ENCODE data around the gene S100A9. TPM values are rescaled to one million over a fixed set of nuclear protein-coding genes. Genes with fewer than 3 reads are reported as not detected.

S100A9 gene
- total and polyA plus RNA-seq, 2 of the 4 experiments (the other 2 are of a cell fraction), result not detected

DNA sequence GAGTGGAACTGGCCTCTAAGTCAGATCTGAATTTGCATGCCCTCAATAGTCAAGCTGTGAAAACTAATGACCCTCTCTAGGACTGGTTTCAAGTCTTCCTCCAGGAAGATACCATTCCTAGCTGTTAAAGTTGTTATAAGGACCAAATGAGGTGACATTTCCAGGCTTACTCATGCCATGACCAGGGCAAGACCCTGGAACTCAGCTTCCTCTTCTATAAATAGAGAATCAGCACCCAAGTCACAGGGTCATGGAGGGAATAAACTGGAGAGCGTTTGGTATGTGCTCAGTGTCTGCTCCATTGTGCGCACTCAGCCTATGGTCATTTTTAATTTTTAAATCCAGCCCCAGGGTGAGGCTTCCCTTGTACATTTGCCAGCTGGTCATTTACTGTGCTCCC, 2.5 kb downstream of the S100A9 start:
- Histone ChIP-seq H3K4ac (ENCODE audit: low read depth, low read length) (no peak overlapping the region), H2AK9ac (replicated peaks; ENCODE audit: low read depth, low read length, poor library complexity) (no peak overlapping the region), H3K4me2 (ENCODE audit: low read depth, low read length) (no peak overlapping the region), H3K36me3 (ENCODE audit: control insufficient read depth, insufficient read depth, low read length) (no peaks in the 10 kb centered on the region), H3K9me3 (ENCODE audit: control insufficient read depth, insufficient read depth, low read length) (no peaks in the 10 kb centered on the region), H4K91ac (ENCODE audit: insufficient read depth, low read depth, low read length) (no peak overlapping the region), H3K23ac (ENCODE audit: low read depth, low read length) (no peak overlapping the region), H2AFZ (replicated peaks; ENCODE audit: low read length, poor library complexity) (no peak overlapping the region), H2BK120ac (ENCODE audit: low read depth, low read length) (no peak overlapping the region), H2BK5ac (ENCODE audit: low read depth, low read length, poor library complexity, severe bottlenecking) (no peak overlapping the region), H4K8ac (ENCODE audit: low read depth in 2 of 2, low read length in 2 of 2) (no peak overlapping the region), H3K9ac (ENCODE audit: low read depth, low read length) (no peak overlapping the region), H3K27me3 (ENCODE audit: control insufficient read depth, insufficient read depth, low read length) (peaks cover 15% of the 10 kb centered on the region), H3K14ac (replicated peaks; ENCODE audit: low read depth, low read length) (no peak overlapping the region), H3K4me3 (ENCODE audit: insufficient read depth, low read depth, low read length) (no peak overlapping the region), H2AK5ac (ENCODE audit: low read depth, low read length) (no peak overlapping the region), H3K9me1 (ENCODE audit: insufficient read depth, low read length) (no peaks in the 10 kb centered on the region), H4K5ac (ENCODE audit: low read depth, low read length) (no peak overlapping the region), H3K79me1 (ENCODE audit: low read depth in 1 of 2, low read length in 2 of 2) (no peaks in the 10 kb centered on the region), H2BK20ac (ENCODE audit: low read depth, low read length) (no peak overlapping the region), H3K56ac (ENCODE audit: extremely low read depth, insufficient read depth, low read length) (no peak overlapping the region), H3K4me1 (ENCODE audit: control insufficient read depth, insufficient read depth, low read length) (no peaks in the 10 kb centered on the region), H3K18ac (ENCODE audit: low read depth, low read length) (no peak overlapping the region), H4K20me1 (ENCODE audit: insufficient read depth, low read length) (no peaks in the 10 kb centered on the region), H2BK15ac (ENCODE audit: low read depth, low read length) (no peak overlapping the region), H3K27ac (ENCODE audit: insufficient read depth, low read length) (no peak overlapping the region)
- intact Hi-C loops (cut with micrococcal nuclease) (no loop called here), in situ Hi-C loops (cut with MboI; ENCODE audit: low sequenced_read_pairs) (no loop called here), dilution Hi-C loops (cut with HindIII; ENCODE audit: low sequenced_read_pairs, unreplicated experiment) (no loop called here)
- CTCF ChIA-PET, result no interaction called here
- 100% methylated on average over 1 of the region's 2 CpGs; no CpG with 5 or more reads in 1 of the 2 experiments for WGBS, 2 experiments (ENCODE audit: extremely low coverage in 2 of 2, insufficient read length in 1 of 2)
- DNase-seq (no peak), ATAC-seq (ENCODE audit: low read depth) (no peak)
- POLR2A ChIA-PET (ENCODE audit: unreplicated experiment), result no interaction called here
- TF ChIP-seq MAFK (IDR thresholded peaks at IDR 0.05; ENCODE audit: low read depth, low read length) (no peak), RFX5 (IDR thresholded peaks at IDR 0.05; ENCODE audit: low read depth, low read length) (no peak), BHLHE40 (IDR thresholded peaks at IDR 0.05; ENCODE audit: low read depth, low read length) (no peak), FOS (IDR thresholded peaks at IDR 0.05; ENCODE audit: low read depth, low read length) (no peak)
- TF ChIP-seq, protein P1, sequence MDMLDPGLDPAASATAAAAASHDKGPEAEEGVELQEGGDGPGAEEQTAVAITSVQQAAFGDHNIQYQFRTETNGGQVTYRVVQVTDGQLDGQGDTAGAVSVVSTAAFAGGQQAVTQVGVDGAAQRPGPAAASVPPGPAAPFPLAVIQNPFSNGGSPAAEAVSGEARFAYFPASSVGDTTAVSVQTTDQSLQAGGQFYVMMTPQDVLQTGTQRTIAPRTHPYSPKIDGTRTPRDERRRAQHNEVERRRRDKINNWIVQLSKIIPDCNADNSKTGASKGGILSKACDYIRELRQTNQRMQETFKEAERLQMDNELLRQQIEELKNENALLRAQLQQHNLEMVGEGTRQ (IDR thresholded peaks at IDR 0.05; ENCODE audit: low read depth, low read length), result no peak
- BruUV-seq (replicated peaks), result no TSS peak
